Measurements from ENCODE around the gene MSRB1. TPM values are rescaled to one million over a fixed set of nuclear protein-coding genes. Genes with fewer than 3 reads are reported as not detected.

The MSRB1 gene, protein sequence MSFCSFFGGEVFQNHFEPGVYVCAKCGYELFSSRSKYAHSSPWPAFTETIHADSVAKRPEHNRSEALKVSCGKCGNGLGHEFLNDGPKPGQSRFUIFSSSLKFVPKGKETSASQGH
- 10.1 and 13.7 TPM in 2 replicates for total RNA-seq

GRCh38 chr16:1942810-1943726, at the start of gene MSRB1:
MSRB1 (minus strand) TSS chr16:1943199; CDS start chr16:1943156, 43 bp downstream.

GRCh38 chr16:1989209-1990100, 46.5 kb upstream of the MSRB1 start, which contains the start of gene SYNGR3:
SYNGR3 (plus strand) TSS chr16:1989970; CDS start chr16:1990103, 133 bp downstream.

GRCh38 chr16:1983544-1984346, 40.7 kb upstream of the MSRB1 start, which contains the start of gene GFER:
GFER (plus strand) TSS chr16:1984193; CDS start chr16:1984219, 26 bp downstream.

GRCh38 chr16:1981398-1981836, 38.4 kb upstream of the MSRB1 start, which contains the start of gene NOXO1:
NOXO1 (minus strand) TSS chr16:1981469; CDS start chr16:1981179, 290 bp downstream.

GRCh38 chr16:1971796-1972489, 28.9 kb upstream of the MSRB1 start, which contains the start of gene TBL3:
TBL3 (plus strand) TSS chr16:1972053; CDS start chr16:1972165, 112 bp downstream.

GRCh38 chr16:1966460-1966859, 23.5 kb upstream of the MSRB1 start, which contains the start of gene RNF151:
RNF151 (plus strand) TSS chr16:1966856; CDS start chr16:1966882, 26 bp downstream.

GRCh38 chr16:1964506-1965395, 21.8 kb upstream of the MSRB1 start, which contains the start of gene RPS2:
RPS2 (minus strand) TSS chr16:1964826; CDS start chr16:1964625, 201 bp downstream.

GRCh38 chr16:1959269-1960039, 16.5 kb upstream of the MSRB1 start, which contains the start of gene NDUFB10:
NDUFB10 (plus strand) TSS chr16:1959538; CDS start chr16:1959625, 87 bp downstream.

DNA sequence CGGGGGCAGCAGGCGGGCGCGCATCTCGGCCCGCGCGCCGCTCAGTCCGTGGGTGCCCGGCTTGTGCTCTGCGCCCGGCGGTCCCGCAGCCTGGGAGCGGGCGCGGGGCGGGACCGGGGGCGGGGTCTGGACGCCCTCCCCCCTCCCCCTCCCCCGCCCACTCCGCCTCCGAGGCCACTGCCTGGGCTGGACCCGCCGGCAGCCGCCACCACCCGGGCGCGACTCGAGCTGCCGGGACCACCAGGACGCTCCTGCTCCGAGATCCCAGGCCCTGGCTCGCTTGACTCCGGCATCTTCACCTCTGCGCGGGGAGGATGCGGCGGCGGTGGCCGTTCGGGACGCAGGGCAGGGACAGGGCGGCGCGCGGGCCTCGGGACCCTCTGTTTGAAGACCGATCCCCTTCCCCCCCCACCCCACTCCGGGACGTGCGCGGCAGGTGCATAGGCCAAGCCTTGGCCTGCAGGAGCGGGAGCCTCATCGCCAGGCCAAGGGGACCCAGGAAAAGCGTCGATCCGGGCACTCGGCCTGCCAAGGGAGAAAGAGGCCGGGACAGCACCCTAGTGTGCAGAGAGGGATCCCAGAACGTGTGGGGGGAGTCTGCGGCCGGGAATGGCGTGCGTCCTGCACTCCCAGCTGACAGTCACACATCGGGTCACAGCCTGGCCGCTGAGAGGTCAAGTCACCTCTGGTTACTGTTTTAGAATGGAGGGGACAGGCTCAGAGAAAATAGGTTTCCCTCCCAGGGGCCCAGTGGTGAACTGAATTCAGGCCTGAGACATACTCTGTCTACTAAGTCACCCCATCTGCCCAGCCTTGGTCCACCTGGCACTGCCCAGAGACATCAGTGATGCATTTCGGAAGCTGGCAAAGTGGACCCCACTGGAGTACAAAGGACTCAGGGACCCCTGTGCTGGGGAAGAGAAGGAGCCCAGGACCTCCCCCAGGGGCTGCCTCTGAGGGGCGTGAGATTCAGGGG, 24.4 kb downstream of the MSRB1 start, which contains the start of gene HS3ST6:
Gene HS3ST6, minus strand, starts transcription at position 65 of the 976 bp plus-strand sequence. CDS start 92 bp downstream, outside the sequence.

Other genes starting within 250 kb of the MSRB1 start
- 18.6 and 20.5 TPM in 2 replicates for gene MAPK8IP3, start 237.0 kb downstream of the MSRB1 start, total RNA-seq
- gene NME3, start 171.7 kb downstream of the MSRB1 start, total RNA-seq: 61.8 and 63.7 TPM in 2 replicates
- 2.8 and 4.3 TPM in 2 replicates for gene EME2, start 170.4 kb downstream of the MSRB1 start, total RNA-seq
- gene MRPS34, start 170.1 kb downstream of the MSRB1 start, total RNA-seq: 150 and 160 TPM in 2 replicates
- 36.9 and 43.6 TPM in 2 replicates for gene SPSB3, start 160.6 kb downstream of the MSRB1 start, total RNA-seq
- 118 and 164 TPM in 2 replicates for gene NUBP2, start 160.2 kb downstream of the MSRB1 start, total RNA-seq
- not detected in 2 replicates for gene IGFALS, start 149.5 kb downstream of the MSRB1 start, total RNA-seq
- 106 and 119 TPM in 2 replicates for gene HAGH, start 116.4 kb downstream of the MSRB1 start, total RNA-seq
- gene FAHD1, start 116.0 kb downstream of the MSRB1 start, total RNA-seq: 70.9 and 86.8 TPM in 2 replicates
- gene MEIOB, start 71.0 kb downstream of the MSRB1 start, total RNA-seq: not detected in 2 replicates
- not detected in 2 replicates for gene HS3ST6, start 24.8 kb downstream of the MSRB1 start, total RNA-seq
- gene RPL3L, start 11.5 kb upstream of the MSRB1 start, total RNA-seq: not detected in 2 replicates
- 312 and 315 TPM in 2 replicates for gene NDUFB10, start 16.3 kb upstream of the MSRB1 start, total RNA-seq
- gene RPS2, start 21.6 kb upstream of the MSRB1 start, total RNA-seq: 2,922 and 2,947 TPM in 2 replicates
- not detected in 2 replicates for gene RNF151, start 23.7 kb upstream of the MSRB1 start, total RNA-seq
- gene TBL3, start 28.9 kb upstream of the MSRB1 start, total RNA-seq: 79.4 and 104 TPM in 2 replicates
- 1.00 TPM in 1 of 2 replicates, not detected in the other for gene NOXO1, start 38.3 kb upstream of the MSRB1 start, total RNA-seq
- 15.4 and 15.9 TPM in 2 replicates for gene GFER, start 41.0 kb upstream of the MSRB1 start, total RNA-seq
- 0.25 and 0.87 TPM in 2 replicates for gene SYNGR3, start 46.8 kb upstream of the MSRB1 start, total RNA-seq
- gene ZNF598, start 66.6 kb upstream of the MSRB1 start, total RNA-seq: 55.6 and 61.8 TPM in 2 replicates
- gene NPW, start 76.6 kb upstream of the MSRB1 start, total RNA-seq: 2.5 and 3.1 TPM in 2 replicates
- gene NHERF2, start 83.7 kb upstream of the MSRB1 start, total RNA-seq: 236 and 238 TPM in 2 replicates
- 45.7 and 53.0 TPM in 2 replicates for gene NTHL1, start 104.6 kb upstream of the MSRB1 start, total RNA-seq
- gene TSC2, start 104.8 kb upstream of the MSRB1 start, total RNA-seq: 35.2 and 36.0 TPM in 2 replicates
- gene PKD1, start 192.7 kb upstream of the MSRB1 start, total RNA-seq: 37.0 and 46.6 TPM in 2 replicates
- gene RAB26, start 205.4 kb upstream of the MSRB1 start, total RNA-seq: 0.13 and 1.3 TPM in 2 replicates
- gene TRAF7, start 212.6 kb upstream of the MSRB1 start, total RNA-seq: 81.7 and 89.8 TPM in 2 replicates

All from mammary microvascular endothelial cell (primary cell).